ENCODE results near the gene MARCKSL1.

MARCKSL1 gene

GRCh38 chr1:32342704-32343103 lies 6.7 kb upstream of the MARCKSL1 start:
- Histone ChIP-seq H3K36me3 (ENCODE audit: control insufficient read depth, insufficient read depth, low read length) (no peaks in the 10 kb centered on the region), H3K27me3 (replicated peaks; ENCODE audit: control insufficient read depth, insufficient read depth, low read length) (no peaks in the 10 kb centered on the region), H3K4me3 (replicated peaks; ENCODE audit: low read depth, low read length) (no peak overlapping the region)
- no peak for DNase-seq (ENCODE audit: extremely low read depth, insufficient read length)
- TF ChIP-seq CTCF (IDR thresholded peaks at IDR 0.05; ENCODE audit: insufficient read depth, low read length, poor library complexity, severe bottlenecking) = no peak

- TF ChIP-seq CTCF (IDR thresholded peaks at IDR 0.05; ENCODE audit: insufficient read depth, low read length, poor library complexity, severe bottlenecking) = no peak
- no peaks in the 10 kb centered on the region for H3K27me3 ChIP-seq (replicated peaks; ENCODE audit: control insufficient read depth, insufficient read depth, low read length)
- DNase-seq (ENCODE audit: extremely low read depth, insufficient read length) = no peak
- H3K4me3 ChIP-seq (replicated peaks; ENCODE audit: low read depth, low read length) = no peak overlapping the region
- H3K36me3 ChIP-seq (ENCODE audit: control insufficient read depth, insufficient read depth, low read length) = no peaks in the 10 kb centered on the region
These were observed 5.9 kb upstream of the MARCKSL1 start for GRCh38 chr1:32341971-32342370.

GRCh38 chr1:32341186-32341757 lies 5.2 kb upstream of the MARCKSL1 start:
- Histone ChIP-seq H3K36me3 (ENCODE audit: control insufficient read depth, insufficient read depth, low read length) (no peaks in the 10 kb centered on the region), H3K27me3 (replicated peaks; ENCODE audit: control insufficient read depth, insufficient read depth, low read length) (no peaks in the 10 kb centered on the region), H3K4me3 (replicated peaks; ENCODE audit: low read depth, low read length) (no peak overlapping the region)
- no peak for TF ChIP-seq CTCF (IDR thresholded peaks at IDR 0.05; ENCODE audit: insufficient read depth, low read length, poor library complexity, severe bottlenecking)
- no peak for DNase-seq (ENCODE audit: extremely low read depth, insufficient read length)

GRCh38 chr1:32339363-32339978 lies 3.4 kb upstream of the MARCKSL1 start:
- Histone ChIP-seq H3K27me3 (replicated peaks; ENCODE audit: control insufficient read depth, insufficient read depth, low read length) (no peaks in the 10 kb centered on the region), H3K36me3 (ENCODE audit: control insufficient read depth, insufficient read depth, low read length) (peaks cover under 1% of the 10 kb centered on the region), H3K4me3 (replicated peaks; ENCODE audit: low read depth, low read length) (no peak overlapping the region; the same call in 1 of the 2 replicates)
- DNase-seq (ENCODE audit: extremely low read depth, insufficient read length) = peak; percentile 50
- no peak for TF ChIP-seq CTCF (IDR thresholded peaks at IDR 0.05; ENCODE audit: insufficient read depth, low read length, poor library complexity, severe bottlenecking)

GRCh38 chr1:32338637-32339145 lies 2.7 kb upstream of the MARCKSL1 start:
- no peaks in the 10 kb centered on the region for H3K27me3 ChIP-seq (replicated peaks; ENCODE audit: control insufficient read depth, insufficient read depth, low read length)
- H3K4me3 ChIP-seq (replicated peaks; ENCODE audit: low read depth, low read length) = no peak overlapping the region
- DNase-seq (ENCODE audit: extremely low read depth, insufficient read length) = no peak
- H3K36me3 ChIP-seq (ENCODE audit: control insufficient read depth, insufficient read depth, low read length) = peaks cover 4% of the 10 kb centered on the region
- TF ChIP-seq CTCF (IDR thresholded peaks at IDR 0.05; ENCODE audit: insufficient read depth, low read length, poor library complexity, severe bottlenecking) = no peak
